OCI-LY1 (cell line): ENCODE results near the gene PGK2.

Experiments
- EZH2 ChIP-seq: fragments of 200-600 bp; sonication (generic), shearing (Covaris generic); IDR thresholded peaks from 2 replicates; pipeline ENCODE4 v1.8.0; 2017; ENCODE audit warnings: borderline replicate concordance, mixed run types, mild to moderate bottlenecking, antibody characterized with exemption, low read length, moderate library complexity, mixed read lengths
- TF ChIP-seq, protein P1 (sequence below): fragments of 200-600 bp; sonication (generic), shearing (Covaris generic); IDR thresholded peaks from 2 replicates; pipeline ENCODE4 v1.5.1; 2017; ENCODE audit warnings: mild to moderate bottlenecking, antibody characterized with exemption, low read length, moderate library complexity, mixed read lengths

DNA sequence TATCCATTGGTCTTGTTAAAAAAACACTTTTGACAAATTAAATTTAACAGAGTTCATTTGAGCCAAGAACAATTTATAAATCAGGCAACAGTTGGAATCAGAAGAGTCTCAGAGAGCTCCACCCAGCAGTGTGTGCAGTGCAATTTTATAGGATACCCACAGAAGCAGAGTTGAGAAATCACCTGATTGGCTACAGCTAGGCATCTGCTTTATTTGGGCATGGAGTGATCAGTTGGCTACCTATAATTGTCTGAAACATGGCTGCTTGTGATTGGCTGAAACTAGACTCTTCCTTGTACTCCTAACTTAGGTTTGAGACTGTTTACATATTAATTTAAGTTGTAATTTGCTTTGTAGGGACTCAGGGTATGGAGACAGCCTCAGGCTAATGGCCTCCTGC lies 12.0 kb downstream of the PGK2 start:
- TF ChIP-seq, protein P1, sequence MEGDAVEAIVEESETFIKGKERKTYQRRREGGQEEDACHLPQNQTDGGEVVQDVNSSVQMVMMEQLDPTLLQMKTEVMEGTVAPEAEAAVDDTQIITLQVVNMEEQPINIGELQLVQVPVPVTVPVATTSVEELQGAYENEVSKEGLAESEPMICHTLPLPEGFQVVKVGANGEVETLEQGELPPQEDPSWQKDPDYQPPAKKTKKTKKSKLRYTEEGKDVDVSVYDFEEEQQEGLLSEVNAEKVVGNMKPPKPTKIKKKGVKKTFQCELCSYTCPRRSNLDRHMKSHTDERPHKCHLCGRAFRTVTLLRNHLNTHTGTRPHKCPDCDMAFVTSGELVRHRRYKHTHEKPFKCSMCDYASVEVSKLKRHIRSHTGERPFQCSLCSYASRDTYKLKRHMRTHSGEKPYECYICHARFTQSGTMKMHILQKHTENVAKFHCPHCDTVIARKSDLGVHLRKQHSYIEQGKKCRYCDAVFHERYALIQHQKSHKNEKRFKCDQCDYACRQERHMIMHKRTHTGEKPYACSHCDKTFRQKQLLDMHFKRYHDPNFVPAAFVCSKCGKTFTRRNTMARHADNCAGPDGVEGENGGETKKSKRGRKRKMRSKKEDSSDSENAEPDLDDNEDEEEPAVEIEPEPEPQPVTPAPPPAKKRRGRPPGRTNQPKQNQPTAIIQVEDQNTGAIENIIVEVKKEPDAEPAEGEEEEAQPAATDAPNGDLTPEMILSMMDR: no peak
- no peak for TF ChIP-seq EZH2
